HepG2 (cell line): ENCODE measurements around the gene PPDPF. TPM values are rescaled to one million over a fixed set of nuclear protein-coding genes. Genes with fewer than 3 reads are reported as not detected.

Experiments
- ATAC-seq: fragments of 200-7000 bp; cut with Tn5 transposase; 3 replicates; pipeline ENCODE4 v1.9.1; 2020; ENCODE audit warnings: mild to moderate bottlenecking, moderate library complexity
- BruUV-seq: library from RNA; stranded (reverse); fragments of 400-500 nt; replicated peaks from 2 replicates; lab custom pipeline; 2021; lab: Mats Ljungman, UMichigan
- CTCF ChIA-PET: fragments of 300-600 bp; formaldehyde crosslinking; extraction: SDS; loops from one replicate; lab custom pipeline; 2021; ENCODE audit warnings: low total read pairs, inconsistent platforms, low intra/inter-chr PET ratio; lab: Yijun Ruan, JAX
- POLR2A ChIA-PET: fragments of 350-600 bp; sonication (Branson Sonifier 250); formaldehyde crosslinking; loops from one replicate; lab custom pipeline; 2020; ENCODE audit warnings: antibody characterized with exemption, inconsistent platforms; lab: Yijun Ruan, JAX
- DNase-seq: peaks from one replicate; pipeline ENCODE4 v3.0.0-alpha.2; 2015; ENCODE audit warnings: low spot score
- FAIRE-seq: peaks from 3 replicates; lab custom pipeline; 2011; peaks lifted over from hg19 to GRCh38; lab: Jason Lieb, UNC
- H2AFZ ChIP-seq: one replicate; pipeline ENCODE4 v1.6.1; 2011; ENCODE audit warnings: low read length, inconsistent platforms
- H3K27ac ChIP-seq: fragments of 300-600 bp; 3 replicates; pipeline ENCODE4 v1.8.0; 2011; ENCODE audit warnings: mixed run types, mild to moderate bottlenecking, mixed read lengths, low read length, inconsistent platforms; ENCODE audit not compliant: insufficient read depth; ENCODE audit errors: extremely low read length
- H3K27me3 ChIP-seq, 2 experiments: fragments of 200-600 bp in 1 of 2; 2 replicates in 1 of 2; 3 replicates in 1 of 2; pipeline versions ENCODE4 v1.6.0 to v1.8.0; 2011; ENCODE audit warnings: low read length in 2 of 2, mild to moderate bottlenecking in 2 of 2, moderate library complexity in 2 of 2, inconsistent platforms in 1 of 2; ENCODE audit not compliant: insufficient read depth in 2 of 2, control insufficient read depth in 1 of 2
- H3K36me3 ChIP-seq, 2 experiments: fragments of 200-600 bp in 1 of 2; replicated peaks in 1 of 2; 2 replicates in 1 of 2; 3 replicates in 1 of 2; pipeline versions ENCODE4 v1.5.1 to v1.8.0; 2011; ENCODE audit warnings: low read length in 2 of 2, inconsistent platforms in 1 of 2; ENCODE audit not compliant: insufficient read depth in 2 of 2, control insufficient read depth in 1 of 2
- H3K4me1 ChIP-seq: 2 replicates; pipeline ENCODE4 v1.5.1; 2012; ENCODE audit warnings: low read length, inconsistent platforms; ENCODE audit not compliant: insufficient read depth
- H3K4me2 ChIP-seq: 2 replicates; pipeline ENCODE4 v1.6.0; 2011; ENCODE audit warnings: low read depth, low read length, inconsistent platforms
- H3K4me3 ChIP-seq, 3 experiments: fragments of 200-600 bp in 1 of 3; sonication (generic), shearing (Covaris generic) in 1 of 3; replicated peaks in 1 of 3; 2 replicates each; pipeline ENCODE4 v1.5.1; 2011 to 2016; ENCODE audit warnings: low read length in 3 of 3, inconsistent platforms in 2 of 3, low read depth in 2 of 3, mild to moderate bottlenecking in 2 of 3, control low read depth in 1 of 3, mixed read lengths in 1 of 3; ENCODE audit not compliant: insufficient read depth in 1 of 3
- H3K79me2 ChIP-seq: one replicate; pipeline ENCODE4 v1.6.1; 2011; ENCODE audit warnings: low read length, inconsistent platforms; ENCODE audit not compliant: insufficient read depth
- H3K9ac ChIP-seq: 2 replicates; pipeline ENCODE4 v1.6.0; 2011; ENCODE audit warnings: mild to moderate bottlenecking, low read depth, low read length, inconsistent platforms; ENCODE audit not compliant: insufficient read depth
- H3K9me3 ChIP-seq: 2 replicates; pipeline ENCODE4 v1.5.1; 2012; ENCODE audit warnings: mild to moderate bottlenecking, low read length
- H4K20me1 ChIP-seq: 2 replicates; pipeline ENCODE4 v1.6.0; 2011; ENCODE audit warnings: inconsistent platforms, mild to moderate bottlenecking, low read length, moderate library complexity; ENCODE audit not compliant: insufficient read depth
- FOXA3 ChIP-seq: IDR thresholded peaks from 2 replicates; pipeline ENCODE4 v1.6.1; 2016; ENCODE audit warnings: missing genetic modification reagents, missing compliant biosample characterization
- TSC22D2 ChIP-seq: sonication (generic); formaldehyde crosslinking; IDR thresholded peaks from 2 replicates; pipeline ENCODE4 v1.5.1; 2020; ENCODE audit warnings: missing genetic modification reagents, mild to moderate bottlenecking, borderline replicate concordance
- ZKSCAN1 ChIP-seq: fragments of 150-350 bp; IDR thresholded peaks from 2 replicates; pipeline ENCODE4 v1.6.1; 2014; ENCODE audit warnings: low read length
- ZNF280B ChIP-seq: sonication (generic); formaldehyde crosslinking; IDR thresholded peaks from 2 replicates; pipeline ENCODE4 v1.5.0; 2020; ENCODE audit warnings: missing genetic modification reagents, mild to moderate bottlenecking, borderline replicate concordance
- WGBS: methylation state at CpG from one replicate; pipeline ENCODE4 v1.1.6; 2017; ENCODE audit warnings: low lambda C conversion rate; 5-methylcytosine and 5-hydroxymethylcytosine counted together
- in situ Hi-C: cut with HindIII; loops from 2 replicates; pipeline ENCODE4 v1.10.0; 2017; ENCODE audit warnings: low pct_unique_long_range_greater_than_20kb; ENCODE audit not compliant: extremely low pct_ligation_motif_present
- intact Hi-C: fragments of 100-400 bp; cut with micrococcal nuclease; formaldehyde crosslinking; loops from one replicate; pipeline ENCODE4 v1.10.0; 2022; ENCODE audit not compliant: unreplicated experiment
- polyA plus RNA-seq, 8 experiments: library from polyadenylated mRNA; depleted of rRNA in 3 of 8; stranded (reverse) in 7 of 8; unstranded in 1 of 8; fragments of >200 nt; fragmentation: Illumina TruSeq in 4 of 8; extraction: Trizol in 4 of 8; gene quantifications; 2 replicates each; pipeline versions ENCODE4 v1.2.1 to v1.2.3, GENCODE V29; 2011 to 2016; ENCODE audit warnings: low read depth in 4 of 8, missing spikeins in 1 of 8, mixed read lengths in 1 of 8; ENCODE audit not compliant: insufficient read depth in 1 of 8
- total RNA-seq, 5 experiments: library from RNA; depleted of rRNA; stranded (reverse); fragments of >200 nt; fragmentation: Illumina TruSeq; extraction: Trizol; gene quantifications; 2 replicates each; pipeline ENCODE4 v1.2.3, GENCODE V29; 2016; ENCODE audit warnings: low read depth in 1 of 5
- TF ChIP-seq, protein P1 (sequence below): sonication (generic); formaldehyde crosslinking; IDR thresholded peaks from 2 replicates; pipeline ENCODE4 v1.4.0; 2020; ENCODE audit warnings: missing genetic modification reagents, borderline replicate concordance

Gene PPDPF
- total and polyA plus RNA-seq, 2 of the 13 experiments (the other 11 are each of a cell fraction or from before 2014, with no cell fraction given) = 1.8 to 7.0 TPM

- intact Hi-C loops = no loop called here
- in situ Hi-C loops = no loop called here
- POLR2A ChIA-PET = no interaction called here
Observed at GRCh38 chr20:63548542-63548941, 28.0 kb downstream of the PPDPF start.

GRCh38 chr20:63549019-63549418, 28.5 kb downstream of the PPDPF start:
- intact Hi-C loops (no loop called here), in situ Hi-C loops (no loop called here)
- Histone ChIP-seq H3K9me3 (no peaks in the 10 kb centered on the region), H3K27ac (no peak overlapping the region), H3K36me3 (no peaks in the 10 kb centered on the region), H3K9ac (no peak overlapping the region), H2AFZ (no peak overlapping the region), H3K27me3 (peaks cover 27 to 57% of the 10 kb centered on the region in 2 experiments), H4K20me1 (no peaks in the 10 kb centered on the region; the same call in 1 of the 2 replicates), H3K4me1 (peaks cover 22% of the 10 kb centered on the region), H3K4me3 (no peak overlapping the region), H3K79me2 (no peaks in the 10 kb centered on the region), H3K4me2 (no peak overlapping the region)
- BruUV-seq = no TSS peak
- CTCF ChIA-PET = no interaction called here
- FAIRE-seq (no peak), DNase-seq (no peak), ATAC-seq (no peak)
- TF ChIP-seq TSC22D2 (no peak), FOXA3 (CRISPR knock-in tag) (no peak)
- TF ChIP-seq, protein P1, sequence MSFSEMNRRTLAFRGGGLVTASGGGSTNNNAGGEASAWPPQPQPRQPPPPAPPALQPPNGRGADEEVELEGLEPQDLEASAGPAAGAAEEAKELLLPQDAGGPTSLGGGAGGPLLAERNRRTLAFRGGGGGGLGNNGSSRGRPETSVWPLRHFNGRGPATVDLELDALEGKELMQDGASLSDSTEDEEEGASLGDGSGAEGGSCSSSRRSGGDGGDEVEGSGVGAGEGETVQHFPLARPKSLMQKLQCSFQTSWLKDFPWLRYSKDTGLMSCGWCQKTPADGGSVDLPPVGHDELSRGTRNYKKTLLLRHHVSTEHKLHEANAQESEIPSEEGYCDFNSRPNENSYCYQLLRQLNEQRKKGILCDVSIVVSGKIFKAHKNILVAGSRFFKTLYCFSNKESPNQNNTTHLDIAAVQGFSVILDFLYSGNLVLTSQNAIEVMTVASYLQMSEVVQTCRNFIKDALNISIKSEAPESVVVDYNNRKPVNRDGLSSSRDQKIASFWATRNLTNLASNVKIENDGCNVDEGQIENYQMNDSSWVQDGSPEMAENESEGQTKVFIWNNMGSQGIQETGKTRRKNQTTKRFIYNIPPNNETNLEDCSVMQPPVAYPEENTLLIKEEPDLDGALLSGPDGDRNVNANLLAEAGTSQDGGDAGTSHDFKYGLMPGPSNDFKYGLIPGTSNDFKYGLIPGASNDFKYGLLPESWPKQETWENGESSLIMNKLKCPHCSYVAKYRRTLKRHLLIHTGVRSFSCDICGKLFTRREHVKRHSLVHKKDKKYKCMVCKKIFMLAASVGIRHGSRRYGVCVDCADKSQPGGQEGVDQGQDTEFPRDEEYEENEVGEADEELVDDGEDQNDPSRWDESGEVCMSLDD (CRISPR knock-in tag) = no peak
- 45% methylated on average over 25 of the region's 25 CpGs for WGBS
- POLR2A ChIA-PET = no interaction called here

More at GRCh38 chr20:63548542-63548941, 28.0 kb downstream of the PPDPF start:
- H3K9ac ChIP-seq = no peak overlapping the region
- H3K79me2 ChIP-seq = no peaks in the 10 kb centered on the region
- CTCF ChIA-PET = no interaction called here
- no peak overlapping the region for H2AFZ ChIP-seq
- H3K9me3 ChIP-seq = no peaks in the 10 kb centered on the region
- 35% methylated on average over 11 of the region's 11 CpGs for WGBS
- H3K4me3 ChIP-seq = no peak overlapping the region
- FAIRE-seq (no peak), DNase-seq (no peak), ATAC-seq (no peak)
- peak; percentile 62; the same call in 1 of the 2 replicates for TF ChIP-seq ZNF280B (CRISPR knock-in tag)
- no peak for TF ChIP-seq ZKSCAN1
- H4K20me1 ChIP-seq = no peaks in the 10 kb centered on the region; the same call in 1 of the 2 replicates
- H3K36me3 ChIP-seq = no peaks in the 10 kb centered on the region
- no TSS peak for BruUV-seq
- peaks cover 28 to 62% of the 10 kb centered on the region in 2 experiments for H3K27me3 ChIP-seq
- no peak overlapping the region for H3K27ac ChIP-seq
- no peak overlapping the region for H3K4me2 ChIP-seq
- peaks cover 26% of the 10 kb centered on the region for H3K4me1 ChIP-seq
